ENCODE data around the gene ZFHX3.

The ZFHX3 gene

GRCh38 chr16:72800524-72801161 lies 247.3 kb downstream of the ZFHX3 start:
- no peak for DNase-seq (ENCODE audit: low read depth in 3 of 3)

DNA sequence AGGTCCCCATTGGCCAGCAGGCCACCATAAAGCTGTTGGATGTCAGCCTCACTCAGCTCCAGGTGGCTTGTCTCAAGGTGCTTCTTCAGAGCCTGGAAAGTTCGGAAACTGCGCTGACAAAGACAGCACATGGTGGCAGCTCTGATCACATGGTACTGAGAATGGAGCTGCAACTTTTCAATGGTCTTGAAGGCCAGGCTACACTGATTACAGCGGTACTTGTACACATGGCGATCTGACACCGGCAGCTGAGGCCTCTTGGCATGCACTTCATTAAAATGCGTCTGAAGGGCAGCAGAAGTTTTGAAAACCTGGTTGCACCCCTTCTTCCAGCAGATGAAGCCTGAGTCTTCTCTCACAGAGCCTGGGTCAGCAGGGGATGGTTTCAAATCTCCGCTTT lies 249.7 kb downstream of the ZFHX3 start:
- DNase-seq (ENCODE audit: low read depth in 3 of 3): no peak

DNA sequence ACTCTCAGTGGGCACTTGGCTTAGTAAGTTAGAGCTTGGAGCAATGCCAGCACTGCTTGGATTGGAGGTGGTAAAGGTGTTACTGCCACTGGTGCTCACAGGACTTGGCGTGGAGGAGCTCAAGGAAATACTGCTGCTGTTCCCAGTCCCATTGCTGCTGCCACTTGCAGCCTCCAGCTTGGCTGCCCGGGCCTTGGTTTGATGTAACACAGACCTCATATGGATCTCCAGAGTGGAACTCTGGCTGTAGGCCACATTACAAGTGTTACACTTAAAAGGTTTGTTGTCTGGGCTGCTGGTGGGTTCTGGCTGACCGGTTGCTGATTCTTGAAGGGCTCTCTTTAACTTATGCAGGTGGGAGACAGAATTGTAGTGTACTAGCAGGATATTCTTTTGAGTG lies 250.3 kb downstream of the ZFHX3 start:
- DNase-seq (ENCODE audit: low read depth in 3 of 3): no peak

GRCh38 chr16:72796222-72796621 lies 251.7 kb downstream of the ZFHX3 start:
- no peak for DNase-seq (ENCODE audit: low read depth in 3 of 3)

- no peak for DNase-seq (ENCODE audit: low read depth in 3 of 3)
Measured at GRCh38 chr16:72794986-72795385, 252.9 kb downstream of the ZFHX3 start.

GRCh38 chr16:72794319-72794718 lies 253.6 kb downstream of the ZFHX3 start:
- no peak for DNase-seq (ENCODE audit: low read depth in 3 of 3)

DNA sequence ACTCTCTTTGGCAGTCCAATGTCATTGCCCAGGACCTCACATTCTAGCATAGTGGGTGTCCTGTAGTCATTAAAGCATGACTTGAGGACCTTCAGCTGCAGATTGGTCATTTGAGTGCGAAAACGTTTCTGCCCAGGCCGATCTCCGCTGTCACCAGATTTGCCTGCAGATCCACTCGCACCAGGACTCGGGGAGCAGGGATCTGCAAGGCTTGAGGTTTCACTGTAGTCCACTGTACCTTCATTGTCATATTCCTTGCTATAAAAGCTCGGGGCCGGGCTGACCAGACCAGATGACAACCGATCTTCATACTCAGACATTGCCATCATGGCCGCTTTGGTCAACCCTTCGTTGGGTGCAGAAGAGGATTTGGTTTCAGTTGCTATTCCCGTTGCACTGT lies 254.2 kb downstream of the ZFHX3 start:
- no peak for DNase-seq (ENCODE audit: low read depth in 3 of 3)

DNA sequence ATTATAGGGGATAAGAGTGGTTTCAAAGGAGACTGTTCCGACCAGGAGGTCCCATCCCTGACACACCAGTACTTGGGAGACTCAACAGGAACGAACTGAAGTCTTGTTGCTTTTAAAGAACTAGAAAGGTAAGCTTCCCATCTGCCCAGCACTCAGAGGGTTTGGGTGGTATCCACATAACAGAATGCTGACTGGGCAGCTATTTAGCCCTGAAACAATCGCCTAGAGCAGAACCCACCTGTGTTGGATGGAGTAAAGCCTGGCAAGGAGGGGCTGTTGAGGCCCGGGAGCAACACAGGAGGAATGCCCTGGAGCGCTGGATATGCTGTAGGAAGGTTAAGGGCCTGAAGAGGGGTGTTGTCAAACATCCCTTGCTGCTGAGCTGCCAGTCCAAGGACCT lies 254.9 kb downstream of the ZFHX3 start:
- DNase-seq (ENCODE audit: low read depth in 3 of 3): no peak

- DNase-seq (ENCODE audit: low read depth in 3 of 3): no peak
Measured at GRCh38 chr16:72791786-72792185, 256.1 kb downstream of the ZFHX3 start.

DNA sequence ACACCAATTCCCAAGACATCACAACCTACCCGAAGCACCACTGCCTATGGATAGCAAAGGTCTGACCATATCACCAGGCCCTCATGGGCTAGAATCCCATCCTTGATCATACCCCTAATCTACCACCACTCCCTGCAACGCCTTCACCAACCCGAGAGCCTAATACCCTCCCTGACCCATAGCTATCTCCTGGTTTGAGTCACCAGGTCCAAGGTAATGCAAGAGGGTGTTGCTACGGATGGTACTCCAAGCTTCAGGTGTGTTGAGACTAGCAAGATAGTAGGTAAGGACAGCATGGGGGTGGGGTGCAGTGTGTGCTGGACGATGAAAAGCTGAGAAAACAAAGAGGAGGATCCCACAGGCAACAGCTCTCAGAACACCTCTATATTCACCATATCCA lies 258.0 kb downstream of the ZFHX3 start:
- no peak for DNase-seq (ENCODE audit: low read depth in 3 of 3)

GRCh38 chr16:72789465-72789864 lies 258.5 kb downstream of the ZFHX3 start:
- DNase-seq (ENCODE audit: low read depth in 3 of 3): no peak

DNA sequence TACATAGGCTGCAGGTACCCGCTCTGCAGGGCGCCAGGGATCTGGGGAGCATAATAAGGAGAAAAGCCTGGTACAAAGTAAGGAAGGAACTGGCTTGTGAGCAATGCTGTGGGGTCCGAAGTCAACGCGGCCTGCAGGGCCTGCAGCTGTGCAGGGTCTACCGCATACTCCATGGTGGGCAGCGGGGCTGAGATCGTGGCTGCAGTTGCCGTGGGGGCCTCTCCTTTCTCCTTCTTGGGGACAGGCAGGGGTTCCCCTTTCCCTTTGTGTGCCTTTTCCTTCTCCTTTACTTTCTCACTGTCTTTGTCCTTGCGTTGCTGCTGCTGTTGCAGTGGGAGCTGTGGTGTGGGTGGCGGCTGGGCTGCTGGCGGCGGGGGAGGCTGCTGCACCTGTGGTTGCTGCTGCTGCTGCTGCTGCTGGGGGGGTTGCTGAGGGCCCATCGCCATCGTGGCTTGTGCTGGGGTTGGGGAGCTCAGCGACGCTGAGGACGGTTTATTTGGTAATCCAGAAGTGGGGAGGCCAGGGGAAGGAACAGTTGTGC lies 259.6 kb downstream of the ZFHX3 start:
- no peak for DNase-seq (ENCODE audit: low read depth in 3 of 3)

DNA sequence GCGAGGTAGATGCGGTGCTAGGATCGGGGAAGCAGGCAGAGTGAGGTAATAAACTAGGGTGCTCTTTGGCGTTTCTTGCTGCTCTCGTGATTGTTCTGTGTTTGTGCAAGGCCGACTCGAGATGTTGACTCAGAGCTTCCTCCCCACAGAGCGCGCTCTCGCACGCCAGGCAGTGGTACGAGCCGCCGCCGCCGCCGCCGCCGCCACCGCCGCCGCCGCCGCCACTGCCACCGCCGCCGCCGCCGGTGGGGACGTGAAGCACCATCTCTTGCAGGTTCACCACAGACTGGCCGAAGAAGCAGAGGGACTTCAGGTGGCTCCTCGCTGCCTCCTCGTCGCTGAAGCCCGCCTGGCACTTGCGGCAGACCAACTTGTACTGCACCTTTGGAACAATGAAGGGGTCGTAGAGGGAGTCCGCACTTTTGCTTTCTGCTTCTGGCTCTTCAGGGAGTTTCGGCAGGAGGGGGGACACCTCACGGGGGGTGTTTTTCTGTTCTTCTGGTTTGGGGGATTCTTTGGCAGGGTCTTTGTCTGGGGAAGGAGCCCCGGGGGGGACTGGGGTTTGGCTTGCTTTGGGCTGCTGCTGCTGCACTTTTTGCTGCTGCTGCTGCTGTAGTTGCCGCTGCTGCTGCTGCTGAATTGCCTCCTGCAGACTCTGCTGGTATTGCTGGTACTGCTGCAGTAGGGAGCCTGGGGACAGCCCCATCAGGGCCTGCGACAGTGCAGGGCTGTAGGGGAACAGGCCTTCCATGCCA lies 260.2 kb downstream of the ZFHX3 start:
- DNase-seq (ENCODE audit: low read depth in 3 of 3): peak; percentile 24 to 45 (median 25)

- no peak for DNase-seq (ENCODE audit: low read depth in 3 of 3)
Measured at GRCh38 chr16:72787130-72787513, 260.8 kb downstream of the ZFHX3 start.

DNA sequence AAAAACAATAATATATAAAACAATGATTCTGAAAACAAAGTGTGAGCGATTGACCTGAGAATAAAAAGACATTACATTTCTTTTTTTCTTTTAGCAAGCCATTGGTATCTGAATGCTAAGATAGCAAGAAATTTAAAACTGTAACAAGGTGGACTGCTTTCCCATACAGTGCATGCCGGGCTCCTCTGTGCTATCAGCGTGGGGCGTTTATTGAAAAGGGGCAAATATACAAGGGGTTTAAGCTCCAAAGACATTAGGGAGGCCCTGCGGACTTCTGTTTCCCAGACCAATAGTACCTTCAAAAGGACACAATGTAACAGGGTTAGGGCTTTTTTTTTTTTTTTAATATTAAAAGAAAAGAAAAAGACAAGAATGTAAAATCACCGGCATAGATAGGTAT lies 261.3 kb downstream of the ZFHX3 start:
- no peak for DNase-seq (ENCODE audit: low read depth in 3 of 3)

GRCh38 chr16:72785886-72786285 lies 262.0 kb downstream of the ZFHX3 start:
- no peak for DNase-seq (ENCODE audit: low read depth in 3 of 3)

DNA sequence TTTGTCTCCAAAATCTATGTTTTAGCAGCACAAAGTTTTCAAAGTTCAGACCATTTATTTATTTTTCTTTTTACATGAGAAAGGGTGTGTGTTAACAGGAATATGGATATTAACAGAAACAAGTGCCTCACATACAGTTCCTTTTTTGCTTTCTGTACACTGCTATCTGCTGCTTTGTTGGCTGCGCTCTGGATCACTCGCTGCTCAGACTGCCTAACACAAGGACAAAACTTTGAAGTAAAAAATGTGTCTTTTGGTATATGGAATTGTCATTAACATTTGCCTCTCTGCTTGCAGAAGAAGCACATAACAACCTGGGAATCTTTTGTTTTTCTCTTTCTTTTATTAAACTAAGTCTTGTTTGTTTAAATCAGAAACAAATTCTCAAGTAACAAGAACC lies 262.8 kb downstream of the ZFHX3 start:
- DNase-seq (ENCODE audit: low read depth in 3 of 3): no peak

- DNase-seq (ENCODE audit: low read depth in 3 of 3): no peak
Measured at GRCh38 chr16:72783716-72784318, 264.1 kb downstream of the ZFHX3 start.

GRCh38 chr16:72769876-72770275 lies 278.1 kb downstream of the ZFHX3 start:
- DNase-seq (ENCODE audit: low read depth in 3 of 3): no peak

DNA sequence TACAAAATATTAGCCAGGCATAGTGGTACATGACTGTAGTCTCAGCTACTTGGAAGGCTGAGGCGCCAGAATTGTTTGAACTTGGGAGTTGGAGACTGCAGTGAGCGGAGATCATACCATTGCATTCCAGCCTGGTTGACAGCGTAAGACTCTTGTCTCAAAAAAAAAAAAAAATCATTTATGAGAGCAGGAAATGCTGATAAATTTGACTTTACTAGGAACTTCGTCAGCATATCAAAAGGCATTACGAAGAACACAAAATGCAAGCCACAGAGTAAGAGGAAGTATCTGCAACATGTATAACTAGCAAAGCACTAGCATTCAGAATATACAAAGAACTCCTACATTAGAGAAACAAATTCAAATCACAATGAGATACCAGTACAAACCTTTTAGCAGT lies 279.3 kb downstream of the ZFHX3 start:
- no peak for DNase-seq (ENCODE audit: low read depth in 3 of 3)

GRCh38 chr16:72766506-72766905 lies 281.4 kb downstream of the ZFHX3 start:
- DNase-seq (ENCODE audit: low read depth in 3 of 3): no peak

DNA sequence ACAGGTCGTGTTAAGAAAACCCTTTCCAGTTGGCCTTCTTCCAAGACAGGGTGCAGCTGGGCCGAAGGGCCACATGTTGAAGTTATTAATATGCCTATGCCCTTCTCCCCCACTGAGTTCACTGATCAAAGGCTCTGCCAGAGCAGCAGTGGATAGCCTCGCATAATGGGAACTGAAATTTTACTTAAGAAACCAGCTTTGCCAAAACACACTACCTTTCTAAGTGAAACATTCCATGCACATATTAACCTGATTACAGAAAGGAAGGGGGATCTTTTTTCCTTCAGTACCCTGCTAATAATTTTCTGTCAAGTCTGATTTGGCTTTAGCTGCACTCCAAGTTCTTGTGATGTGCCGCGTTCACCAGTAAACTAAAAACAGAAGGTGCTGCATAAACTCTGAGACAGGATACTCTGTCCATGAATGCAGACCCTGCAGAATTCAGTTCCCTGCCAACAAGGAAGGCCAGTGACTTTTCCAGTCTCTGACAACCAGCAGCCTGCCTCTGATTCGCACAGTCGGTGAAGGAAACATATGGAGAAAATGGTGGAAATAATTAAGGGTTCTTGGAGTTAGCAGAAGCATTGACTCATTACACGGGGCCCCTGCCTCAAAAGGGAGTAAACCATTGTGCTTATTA lies 283.8 kb downstream of the ZFHX3 start:
- DNase-seq (ENCODE audit: low read depth in 3 of 3): no peak

Data from stimulated activated CD4-positive, alpha-beta T cell treated with anti-CD3 and anti-CD28 coated beads, TNF-alpha, amount 100 ng/mL, for 4 hours (primary cell).